PFSK-1 (cell line): ENCODE data around the gene RNF8.

ENCODE experiments used
- POLR2AphosphoS5 ChIP-seq: IDR thresholded peaks from 2 replicates; pipeline ENCODE4 v1.6.1; 2012; ENCODE audit warnings: low read depth, mild to moderate bottlenecking, control low read depth, low read length, moderate library complexity
- REST ChIP-seq, 2 experiments: IDR thresholded peaks; 2 replicates each; pipeline versions ENCODE4 v1.6.1 to v1.8.0; 2011 to 2012; ENCODE audit warnings: low read depth in 2 of 2, low read length in 2 of 2, control low read depth in 1 of 2, inconsistent platforms in 1 of 2, mild to moderate bottlenecking in 1 of 2, moderate library complexity in 1 of 2; ENCODE audit not compliant: insufficient read depth in 1 of 2
- TAF1 ChIP-seq: IDR thresholded peaks from 2 replicates; pipeline ENCODE4 v1.6.1; 2012; ENCODE audit warnings: low read length, control low read depth, borderline replicate concordance; ENCODE audit not compliant: insufficient read depth

- TF ChIP-seq TAF1, result no peak
- TF ChIP-seq POLR2AphosphoS5, result no peak
- no peak for TF ChIP-seq REST (IDR thresholded peaks at IDR 0.05; ENCODE audit: insufficient read depth in 1 of 2, low read depth in 2 of 2, low read length in 2 of 2)
These were observed 39.7 kb downstream of the RNF8 start for GRCh38 chr6:37393381-37393929.
